H1 (cell line): ENCODE measurements around the gene WDR5. TPM values are rescaled to one million over a fixed set of nuclear protein-coding genes. Genes with fewer than 3 reads are reported as not detected.
"Not testable (repeated sequence)": the region's sequence is repeated elsewhere in the genome, so short reads cannot be mapped to it uniquely, and the experiment has no call there.

Source experiments
- CTCF ChIA-PET: fragments of 300-600 bp; sonication (Branson Sonifier 250); formaldehyde crosslinking; loops from one replicate; lab custom pipeline; 2021; ENCODE audit not compliant: partially characterized antibody; lab: Charles Lee
- POLR2A ChIA-PET: fragments of 300-600 bp; sonication (Branson Sonifier 250); formaldehyde crosslinking; loops from one replicate; lab custom pipeline; 2021; ENCODE audit warnings: inconsistent platforms; ENCODE audit not compliant: partially characterized antibody; lab: Charles Lee
- DNase-seq, 2 experiments: peaks; one replicate each; pipeline versions ENCODE4 v3.0.0 to v3.0.0-alpha.2; 2010 to 2022; ENCODE audit warnings: low spot score in 2 of 2, low read depth in 1 of 2, mixed read lengths in 1 of 2
- FAIRE-seq: peaks from 2 replicates; lab custom pipeline; 2011; peaks lifted over from hg19 to GRCh38; lab: Jason Lieb, UNC
- H2AFZ ChIP-seq: 2 replicates; pipeline ENCODE4 v1.8.1; 2012; ENCODE audit warnings: low read length, inconsistent platforms
- H2AK5ac ChIP-seq: 2 replicates; pipeline ENCODE4 v1.6.1; 2013; ENCODE audit warnings: low read depth, low read length
- H2BK120ac ChIP-seq: replicated peaks from 2 replicates; pipeline ENCODE3; 2013; ENCODE audit warnings: low read depth, low read length, inconsistent platforms
- H2BK12ac ChIP-seq: 2 replicates; pipeline ENCODE4 v1.6.1; 2013; ENCODE audit warnings: low read depth, low read length
- H2BK15ac ChIP-seq: 2 replicates; pipeline ENCODE4 v1.6.1; 2013; ENCODE audit warnings: low read length
- H2BK20ac ChIP-seq: 2 replicates; pipeline ENCODE4 v1.6.1; 2013; ENCODE audit warnings: low read length
- H2BK5ac ChIP-seq: 2 replicates; pipeline ENCODE4 v1.6.1; 2013; ENCODE audit warnings: low read depth, low read length
- H3K14ac ChIP-seq: 2 replicates; pipeline ENCODE4 v1.6.1; 2013; ENCODE audit warnings: inconsistent platforms; ENCODE audit not compliant: insufficient read length
- H3K18ac ChIP-seq: 2 replicates; pipeline ENCODE4 v1.6.1; 2013; ENCODE audit warnings: low read length; ENCODE audit errors: extremely low read depth
- H3K23ac ChIP-seq: 2 replicates; pipeline ENCODE4 v1.6.1; 2013; ENCODE audit warnings: inconsistent platforms; ENCODE audit not compliant: insufficient read length
- H3K23me2 ChIP-seq: 2 replicates; pipeline ENCODE4 v1.6.1; 2013; ENCODE audit warnings: low read depth, low read length
- H3K27ac ChIP-seq: 2 replicates; pipeline ENCODE4 v1.6.1; 2011; ENCODE audit warnings: low read depth, low read length, inconsistent platforms
- H3K27me3 ChIP-seq, 4 experiments: replicated peaks in 1 of 4; 1 replicate in 1 of 4; 2 replicates in 3 of 4; pipeline versions ENCODE4 v1.6.1 to v1.8.1; 2011 to 2013; ENCODE audit warnings: low read length in 3 of 4, mild to moderate bottlenecking in 3 of 4, inconsistent platforms in 2 of 4, mixed read lengths in 2 of 4, moderate library complexity in 1 of 4; ENCODE audit not compliant: control insufficient read depth in 3 of 4, insufficient read depth in 3 of 4; ENCODE audit errors: extremely low read depth in 1 of 4
- H3K36me3 ChIP-seq, 4 experiments: 2 replicates each; pipeline versions ENCODE4 v1.6.1 to v1.8.1; 2011 to 2013; ENCODE audit warnings: mild to moderate bottlenecking in 4 of 4, low read length in 3 of 4, moderate library complexity in 2 of 4, control low read depth in 1 of 4, inconsistent platforms in 1 of 4; ENCODE audit not compliant: insufficient read depth in 4 of 4, control insufficient read depth in 2 of 4
- H3K4ac ChIP-seq: replicated peaks from 2 replicates; pipeline ENCODE3; 2013; ENCODE audit warnings: low read length, low read depth, mixed read lengths, inconsistent platforms; ENCODE audit not compliant: insufficient read length
- H3K4me1 ChIP-seq, 4 experiments: replicated peaks in 1 of 4; 1 replicate in 1 of 4; 2 replicates in 3 of 4; pipeline versions ENCODE4 v1.6.1 to v1.8.1; 2011 to 2013; ENCODE audit warnings: low read length in 3 of 4, inconsistent platforms in 2 of 4, mixed read lengths in 1 of 4; ENCODE audit not compliant: insufficient read depth in 4 of 4, control insufficient read depth in 3 of 4
- H3K4me2 ChIP-seq, 2 experiments: 2 replicates each; pipeline versions ENCODE4 v1.6.1 to v1.8.1; 2011 to 2013; ENCODE audit warnings: low read depth in 2 of 2, low read length in 2 of 2, control low read depth in 1 of 2, inconsistent platforms in 1 of 2, mild to moderate bottlenecking in 1 of 2; ENCODE audit not compliant: insufficient read depth in 1 of 2
- H3K4me3 ChIP-seq, 4 experiments: fragments of 200-600, 300-600 bp in 1 of 4; sonication (generic), shearing (Covaris generic), sonication (Bioruptor Twin) in 1 of 4; 2 replicates each; pipeline versions ENCODE4 v1.5.1 to v1.8.1; 2011 to 2016; ENCODE audit warnings: low read length in 4 of 4, low read depth in 3 of 4, control low read depth in 2 of 4, inconsistent platforms in 2 of 4, mild to moderate bottlenecking in 2 of 4, mixed read lengths in 1 of 4, moderate library complexity in 1 of 4; ENCODE audit not compliant: insufficient read depth in 2 of 4; ENCODE audit errors: extremely low read depth in 1 of 4
- H3K56ac ChIP-seq: replicated peaks from 2 replicates; pipeline ENCODE3; 2013; ENCODE audit warnings: low read depth, mild to moderate bottlenecking, mixed read lengths, low read length, inconsistent platforms; ENCODE audit not compliant: insufficient read length
- H3K79me1 ChIP-seq: 2 replicates; pipeline ENCODE4 v1.6.1; 2013; ENCODE audit warnings: low read depth, low read length, control low read depth
- H3K79me2 ChIP-seq, 2 experiments: 2 replicates each; pipeline versions ENCODE4 v1.6.1 to v1.8.1; 2012 to 2013; ENCODE audit warnings: low read length in 2 of 2, mild to moderate bottlenecking in 2 of 2, inconsistent platforms in 1 of 2; ENCODE audit not compliant: insufficient read depth in 2 of 2, control insufficient read depth in 1 of 2
- H3K9ac ChIP-seq, 4 experiments: replicated peaks in 1 of 4; 1 replicate in 1 of 4; 2 replicates in 3 of 4; pipeline versions ENCODE4 v1.6.1 to v1.8.1; 2011 to 2013; ENCODE audit warnings: low read depth in 3 of 4, low read length in 3 of 4, control low read depth in 2 of 4, mild to moderate bottlenecking in 2 of 4, moderate library complexity in 2 of 4, inconsistent platforms in 1 of 4; ENCODE audit errors: extremely low read depth in 1 of 4
- H3K9me3 ChIP-seq, 2 experiments: 2 replicates each; pipeline versions ENCODE4 v1.6.1 to v1.8.1; 2012 to 2013; ENCODE audit warnings: mild to moderate bottlenecking in 2 of 2, moderate library complexity in 2 of 2, control low read depth in 1 of 2, inconsistent platforms in 1 of 2, low read depth in 1 of 2, low read length in 1 of 2, mixed read lengths in 1 of 2; ENCODE audit not compliant: insufficient read depth in 2 of 2
- H4K20me1 ChIP-seq, 2 experiments: replicated peaks in 1 of 2; 2 replicates each; pipeline versions ENCODE3 to v1.8.1; 2011 to 2013; ENCODE audit warnings: inconsistent platforms in 2 of 2, low read length in 2 of 2, mild to moderate bottlenecking in 1 of 2; ENCODE audit not compliant: insufficient read depth in 2 of 2, control insufficient read depth in 1 of 2
- H4K5ac ChIP-seq: 2 replicates; pipeline ENCODE4 v1.6.1; 2013; ENCODE audit warnings: low read length, low read depth, mixed read lengths, inconsistent platforms; ENCODE audit not compliant: insufficient read length
- H4K8ac ChIP-seq: 2 replicates; pipeline ENCODE4 v1.8.0; 2013; ENCODE audit warnings: mild to moderate bottlenecking, moderate library complexity, low read length, inconsistent platforms; ENCODE audit not compliant: insufficient read depth; ENCODE audit errors: extremely low read depth
- H4K91ac ChIP-seq: replicated peaks from 2 replicates; pipeline ENCODE3; 2013; ENCODE audit warnings: low read length, mixed read lengths, inconsistent platforms; ENCODE audit not compliant: insufficient read length
- WGBS, 2 experiments: shearing (Covaris generic) in 1 of 2; methylation state at CpG; one replicate each; pipeline versions ENCODE4 v1.1.6 to v1.1.7; 2013 to 2015; ENCODE audit warnings: low lambda C conversion rate in 2 of 2, mixed read lengths in 2 of 2, inconsistent platforms in 1 of 2, low coverage in 1 of 2, missing lambda C conversion rate in 1 of 2; ENCODE audit not compliant: insufficient replicate concordance in 2 of 2, insufficient coverage in 1 of 2, insufficient read length in 1 of 2; ENCODE audit errors: extremely low coverage in 1 of 2, missing lambda C conversion rate in 1 of 2; 5-methylcytosine and 5-hydroxymethylcytosine counted together
- polyA plus RNA-seq, 7 experiments: library from polyadenylated mRNA; depleted of rRNA in 3 of 7; stranded (reverse) in 5 of 7; unstranded in 2 of 7; fragments of >200 nt in 5 of 7; fragments of 200-250 nt in 2 of 7; gene quantifications; 1 replicate in 5 of 7; 2 replicates in 1 of 7; 4 replicates in 1 of 7; pipeline versions ENCODE4 v1.2.1 to v1.2.3, GENCODE V29; 2011 to 2013; ENCODE audit warnings: missing spikeins in 2 of 7, mixed read lengths in 2 of 7
- total RNA-seq: library from RNA; stranded (reverse); fragmentation: NEBNext Ultra II Directional; extraction: Animal tissue kit (Norgen Biotek cat#: 25700); gene quantifications from 2 replicates; pipeline ENCODE4 v1.2.1, GENCODE V29; 2021

The WDR5 gene
- total and polyA plus RNA-seq, 2 of the 8 experiments (the other 6 are each of a cell fraction or from before 2014, with no cell fraction given) = 38.4 to 68.1 TPM

GRCh38 chr9:134118972-134119371, 16.9 kb upstream of the WDR5 start:
- H2BK15ac ChIP-seq, H2BK12ac ChIP-seq, H2BK20ac ChIP-seq, H3K36me3 ChIP-seq, FAIRE-seq, H3K9me3 ChIP-seq, H3K27me3 ChIP-seq, H3K18ac ChIP-seq, H3K4ac ChIP-seq, H3K56ac ChIP-seq, H3K4me1 ChIP-seq, H3K23me2 ChIP-seq, H4K8ac ChIP-seq, H4K5ac ChIP-seq, H3K4me3 ChIP-seq, H2BK5ac ChIP-seq, H3K4me2 ChIP-seq, H2AFZ ChIP-seq, H4K20me1 ChIP-seq, H2BK120ac ChIP-seq, H3K9ac ChIP-seq, H3K27ac ChIP-seq, POLR2A ChIA-PET, H2AK5ac ChIP-seq, H4K91ac ChIP-seq, CTCF ChIA-PET, DNase-seq, H3K79me2 ChIP-seq, H3K23ac ChIP-seq, H3K79me1 ChIP-seq, H3K14ac ChIP-seq: not testable (repeated sequence)
- 98% methylated on average over 10 of the region's 26 CpGs; no CpG with 5 or more reads in 1 of the 2 experiments for WGBS, 2 experiments
